HG03135 (cell line): Measurements from ENCODE around the gene LGALS9C.
A peak's percentile ranks its signal among the peaks of the same experiment; 100 is the strongest.
"Not testable (repeated sequence)": the region's sequence is repeated elsewhere in the genome, so short reads cannot be mapped to it uniquely, and the experiment has no call there.

Experiments
- ATAC-seq: cut with Tn5 transposase; IDR thresholded peaks from one replicate; pipeline ENCODE4 v1.9.1; 2021; ENCODE audit warnings: mild to moderate bottlenecking, moderate library complexity; ENCODE audit not compliant: unreplicated experiment

LGALS9C gene

DNA sequence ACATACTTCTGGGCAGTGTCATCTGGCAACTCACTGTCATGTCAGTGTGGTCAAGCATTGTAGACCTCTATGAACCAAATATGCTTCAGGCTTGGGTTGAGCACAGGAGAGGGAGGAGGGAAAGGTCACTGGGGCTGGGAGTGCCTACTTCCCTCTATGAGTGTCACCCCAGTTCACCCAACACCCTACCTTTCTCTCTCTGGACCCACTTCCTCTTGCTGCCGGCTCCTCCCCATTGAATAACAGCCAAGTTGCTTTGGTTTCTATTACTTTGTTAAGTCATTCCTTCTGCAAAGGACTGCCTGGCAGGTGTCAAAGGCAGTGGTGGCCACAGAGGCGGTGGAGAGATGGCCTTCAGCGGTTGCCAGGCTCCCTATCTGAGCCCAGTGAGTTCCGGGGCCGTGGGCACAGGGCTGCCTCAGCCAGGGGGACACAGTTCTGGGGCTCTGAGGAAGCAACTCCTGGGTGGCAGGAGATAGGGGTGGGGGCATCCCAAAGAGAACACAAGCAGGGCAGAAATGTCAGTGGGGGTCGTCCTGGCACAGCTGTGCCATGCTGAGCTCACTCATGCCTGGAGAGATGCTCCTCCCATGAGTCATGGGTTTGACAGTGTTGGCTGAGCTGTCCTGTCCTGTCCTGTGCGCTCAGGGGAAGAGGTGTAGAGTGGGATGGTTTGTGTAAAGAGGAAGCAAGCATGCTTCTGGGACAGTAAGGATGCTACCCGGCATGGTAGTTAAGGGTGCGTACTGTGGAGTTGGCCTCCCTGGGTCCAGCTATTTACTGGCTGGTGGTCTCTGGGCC, at the start of gene LGALS9C:
Gene LGALS9C, plus strand, starts transcription at position 282 of the 801 bp plus-strand sequence. Its CDS starts 66 bp downstream, at position 348.
- peak; percentile 68 for ATAC-seq

DNA sequence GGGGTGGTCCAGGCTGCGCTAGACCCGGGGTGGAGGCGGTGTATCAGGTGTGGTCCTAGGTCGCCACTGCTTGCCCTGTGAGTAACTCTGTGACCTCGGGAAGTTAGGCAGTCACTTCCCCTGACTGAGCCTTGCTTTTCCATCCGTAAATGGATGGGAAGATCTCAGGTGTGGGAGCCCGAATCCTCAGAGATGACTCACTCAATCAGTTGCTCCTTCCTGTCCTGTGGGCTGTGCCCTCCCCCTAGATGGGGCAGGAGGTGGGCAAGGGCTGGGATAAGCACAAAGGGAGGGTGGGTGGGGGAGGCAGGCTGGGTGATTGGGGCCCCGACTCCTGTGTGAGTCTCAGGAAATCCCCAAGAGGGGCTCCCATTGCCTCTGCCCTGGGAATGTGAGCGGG, 44.4 kb upstream of the LGALS9C start:
- ATAC-seq, result not testable (repeated sequence)

DNA sequence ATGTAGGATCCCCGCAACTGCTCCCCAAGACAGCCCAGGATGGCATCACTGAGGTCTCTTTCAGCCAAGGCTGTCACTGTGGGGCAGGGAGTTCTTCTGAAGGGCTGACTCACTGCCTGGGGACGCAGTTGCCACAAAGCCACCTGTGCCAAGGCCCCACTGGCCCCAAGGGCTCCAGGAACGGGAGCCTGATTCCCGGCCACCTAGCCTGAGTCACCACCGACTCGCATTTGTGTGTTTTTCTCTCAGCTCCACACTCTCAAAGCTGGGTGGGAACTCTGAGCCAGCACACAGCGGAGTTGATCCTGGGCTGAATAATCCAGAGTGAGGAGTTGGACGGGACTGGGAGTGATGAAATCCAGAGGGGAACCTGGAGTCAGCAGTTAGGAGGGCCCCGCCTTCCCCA, 37.1 kb upstream of the LGALS9C start:
- ATAC-seq, result not testable (repeated sequence)

DNA sequence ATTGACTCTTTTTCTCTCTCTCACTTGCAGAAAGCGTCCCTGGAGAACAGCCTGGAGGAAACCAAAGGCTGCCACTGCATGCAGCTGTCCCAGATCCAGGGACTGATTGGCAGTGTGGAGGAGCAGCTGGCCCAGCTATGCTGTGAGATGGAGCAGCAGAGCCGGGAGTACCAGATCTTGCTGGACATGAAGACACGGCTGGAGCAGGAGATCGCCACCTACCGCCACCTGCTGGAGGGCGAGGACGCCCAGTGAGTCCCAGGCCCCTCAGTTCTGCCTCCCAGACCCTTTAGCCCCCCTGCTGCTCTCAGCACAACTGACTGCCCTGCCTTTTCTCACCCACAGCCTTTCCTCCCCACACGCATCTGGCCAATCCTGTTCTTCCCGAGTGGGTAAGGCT, 34.5 kb upstream of the LGALS9C start:
- not testable (repeated sequence) for ATAC-seq

DNA sequence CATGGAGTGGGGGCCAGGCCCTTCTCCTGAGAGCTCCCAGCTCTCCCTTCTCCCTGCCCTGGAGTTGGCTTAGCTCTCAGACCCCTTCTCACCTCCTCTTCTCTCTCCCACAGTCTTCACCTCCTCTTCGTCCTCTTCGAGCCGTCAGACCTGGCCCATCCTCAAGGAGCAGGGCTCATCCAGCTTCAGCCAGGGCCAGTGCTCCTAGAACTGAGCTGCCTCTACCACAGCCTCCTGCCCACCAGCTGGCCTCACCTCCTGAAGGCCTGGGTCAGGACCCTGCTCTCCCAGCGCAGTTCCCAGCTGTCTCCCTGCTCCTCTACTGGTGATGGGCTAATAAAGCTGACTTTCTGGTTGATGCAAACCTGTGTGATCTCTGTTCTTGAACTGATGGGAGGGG, 34.1 kb upstream of the LGALS9C start:
- ATAC-seq, result not testable (repeated sequence)

DNA sequence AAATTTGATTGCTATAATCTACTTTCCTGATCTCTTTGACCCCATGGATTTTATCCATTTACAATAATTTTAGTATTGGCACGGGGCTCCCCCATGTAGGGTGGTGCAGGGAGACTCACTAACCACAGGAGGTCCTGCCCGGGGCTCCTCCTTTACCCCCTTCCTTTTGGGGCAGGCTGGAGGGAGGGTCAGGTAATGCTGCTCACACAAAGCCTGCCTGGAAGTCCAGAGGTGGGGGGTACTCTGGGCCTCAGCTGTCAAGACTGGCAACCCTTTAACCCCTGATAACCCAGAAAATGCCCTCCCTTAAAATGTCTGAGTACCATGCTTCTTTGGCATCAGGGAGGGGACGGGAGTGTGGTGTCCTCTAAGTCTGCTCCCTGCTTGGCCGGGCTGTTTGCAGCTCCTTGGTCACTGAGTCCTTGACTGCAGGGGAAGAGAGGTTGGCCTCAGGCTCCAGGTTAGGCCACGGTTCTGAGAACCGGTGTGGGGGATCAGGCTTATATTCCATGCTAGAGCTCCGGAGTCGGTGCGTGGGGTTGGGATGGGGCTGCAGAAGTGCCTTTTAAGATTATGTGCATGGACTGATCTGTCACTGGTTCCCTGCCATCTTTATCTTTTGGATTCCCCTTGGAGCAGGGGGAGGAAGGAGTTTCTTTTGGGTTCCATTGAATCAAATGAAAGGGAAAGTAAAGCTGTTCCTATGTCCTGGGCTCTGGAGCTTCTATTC, 28.9 kb upstream of the LGALS9C start:
- ATAC-seq, result not testable (repeated sequence)

DNA sequence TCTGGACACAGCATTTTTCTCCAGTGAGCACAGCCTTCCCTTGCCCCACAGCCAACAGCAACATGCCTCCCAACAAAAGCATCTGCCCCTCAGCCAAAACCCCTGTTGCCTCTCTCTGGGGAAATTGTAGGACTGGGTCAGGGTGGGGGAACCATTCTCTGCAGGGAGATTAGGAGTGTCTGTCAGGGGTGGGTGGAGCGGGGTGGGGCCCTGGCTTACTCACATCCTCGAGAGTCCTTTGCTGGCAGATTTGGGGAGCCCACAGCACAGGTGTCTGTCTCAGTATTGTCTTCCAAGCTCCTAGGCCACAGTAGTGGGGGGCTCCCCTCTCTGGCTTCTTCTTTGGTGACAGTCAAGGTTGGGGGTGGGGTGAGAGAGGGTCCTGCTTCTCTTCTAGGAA, 28.3 kb upstream of the LGALS9C start:
- not testable (repeated sequence) for ATAC-seq

DNA sequence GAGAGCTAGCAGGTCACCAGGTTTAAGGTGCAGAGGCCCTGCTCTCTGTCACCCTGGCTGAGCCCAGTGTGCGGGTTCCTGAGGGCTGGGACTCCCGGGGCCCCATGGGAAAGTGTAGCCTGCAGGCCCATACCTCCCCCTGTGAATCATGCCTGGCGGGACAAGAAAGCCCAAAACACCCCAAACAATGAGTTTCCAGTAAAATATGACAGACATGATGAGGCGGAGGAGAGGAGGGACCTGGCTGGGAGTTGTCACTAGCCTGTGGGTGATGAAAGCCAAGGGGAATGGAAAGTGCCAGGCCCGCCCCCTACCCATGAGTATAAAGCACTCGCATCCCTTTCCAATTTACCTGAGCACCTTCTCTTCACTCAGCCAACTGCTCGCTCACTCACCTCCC, 26.8 kb upstream of the LGALS9C start:
- ATAC-seq, result not testable (repeated sequence)

DNA sequence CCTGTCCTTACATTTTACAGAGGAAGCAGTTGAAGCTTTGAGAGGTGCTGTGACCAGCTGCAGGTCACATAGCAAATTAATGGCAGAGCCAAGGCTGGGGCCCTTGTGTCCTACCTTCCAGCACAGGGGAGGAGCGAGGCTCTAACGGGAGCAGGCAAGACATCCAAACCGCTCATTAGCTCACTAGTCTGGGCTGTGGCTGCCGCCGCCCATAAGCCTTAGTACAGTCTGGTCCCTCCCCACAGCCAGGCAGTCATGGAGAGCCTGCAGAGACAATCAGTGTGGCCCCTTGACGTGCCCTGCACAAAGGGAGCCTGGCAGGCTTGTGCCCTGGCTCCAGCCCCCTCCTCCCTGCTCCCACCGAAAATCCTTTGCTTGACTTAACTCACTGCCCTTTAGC, 25.6 kb upstream of the LGALS9C start:
- not testable (repeated sequence) for ATAC-seq

DNA sequence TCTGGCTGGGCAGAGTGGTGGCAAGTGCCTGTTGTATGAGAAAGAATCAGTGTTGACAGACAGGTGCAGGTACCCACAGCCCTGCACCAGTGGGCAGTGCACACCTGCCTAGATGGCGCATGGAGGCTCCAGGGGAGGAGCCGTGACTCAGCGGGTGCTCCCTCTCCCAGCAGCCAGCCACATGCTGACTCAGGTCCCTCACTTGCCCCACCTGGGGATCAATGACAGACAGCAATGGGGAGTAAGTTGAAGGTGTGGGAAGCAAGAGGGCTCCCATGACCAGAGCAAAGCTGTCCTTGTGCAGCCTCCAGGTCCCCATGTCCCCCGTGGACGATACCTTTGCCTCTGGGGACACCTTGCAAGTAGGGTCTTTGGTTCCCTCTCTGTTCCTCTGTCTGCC, 24.6 kb upstream of the LGALS9C start:
- ATAC-seq, result not testable (repeated sequence)

DNA sequence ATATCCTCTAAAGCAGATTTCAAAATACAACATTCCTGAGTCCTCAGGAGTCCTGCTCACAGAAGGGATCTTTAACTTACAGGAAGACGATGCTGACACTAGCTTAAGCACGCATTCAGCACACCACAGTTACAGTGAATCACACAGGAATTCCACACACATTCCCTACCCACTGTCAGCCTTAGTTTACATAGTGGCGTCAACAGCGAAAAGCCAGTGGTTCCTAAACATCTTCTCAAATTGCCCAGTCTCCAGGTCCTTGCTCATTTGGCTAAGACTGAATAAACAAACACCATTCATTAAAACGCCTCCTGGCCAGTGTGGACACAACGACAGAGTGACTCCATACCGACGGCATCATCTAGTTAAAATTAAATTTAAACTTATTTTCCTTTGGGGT, 17.6 kb upstream of the LGALS9C start:
- not testable (repeated sequence) for ATAC-seq

DNA sequence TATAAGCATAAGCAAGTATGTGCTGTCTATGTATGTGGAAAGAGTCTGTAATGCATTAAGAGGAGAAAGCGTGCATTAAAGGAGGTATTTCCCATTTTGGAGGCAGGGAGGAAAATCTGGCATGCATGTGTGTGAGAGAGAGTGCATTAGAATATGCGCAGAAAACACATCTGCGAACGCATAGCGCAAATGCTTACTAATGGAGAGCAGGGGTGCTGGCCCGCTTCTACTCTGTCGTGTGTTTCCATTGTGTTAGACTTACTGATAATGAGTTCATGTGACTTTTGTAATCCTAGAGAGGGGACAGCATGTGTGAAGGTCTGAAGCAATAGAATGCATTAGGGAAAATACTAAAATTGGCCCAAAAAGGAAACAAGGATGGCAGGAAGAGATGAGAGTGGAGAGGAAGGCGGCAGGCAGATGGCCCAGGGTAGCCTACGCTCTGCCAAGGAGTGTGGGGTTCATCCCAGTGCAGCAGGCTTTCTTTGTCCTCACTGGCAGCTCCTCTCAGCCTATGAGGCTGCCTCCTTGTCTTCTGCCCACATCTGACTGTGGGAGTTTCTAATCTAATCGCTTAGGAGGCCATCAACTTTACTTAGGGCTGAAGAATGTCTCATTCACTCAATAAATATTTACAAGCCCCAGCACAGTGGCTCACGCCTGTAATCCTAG, 12.6 kb upstream of the LGALS9C start:
- ATAC-seq, result not testable (repeated sequence)

DNA sequence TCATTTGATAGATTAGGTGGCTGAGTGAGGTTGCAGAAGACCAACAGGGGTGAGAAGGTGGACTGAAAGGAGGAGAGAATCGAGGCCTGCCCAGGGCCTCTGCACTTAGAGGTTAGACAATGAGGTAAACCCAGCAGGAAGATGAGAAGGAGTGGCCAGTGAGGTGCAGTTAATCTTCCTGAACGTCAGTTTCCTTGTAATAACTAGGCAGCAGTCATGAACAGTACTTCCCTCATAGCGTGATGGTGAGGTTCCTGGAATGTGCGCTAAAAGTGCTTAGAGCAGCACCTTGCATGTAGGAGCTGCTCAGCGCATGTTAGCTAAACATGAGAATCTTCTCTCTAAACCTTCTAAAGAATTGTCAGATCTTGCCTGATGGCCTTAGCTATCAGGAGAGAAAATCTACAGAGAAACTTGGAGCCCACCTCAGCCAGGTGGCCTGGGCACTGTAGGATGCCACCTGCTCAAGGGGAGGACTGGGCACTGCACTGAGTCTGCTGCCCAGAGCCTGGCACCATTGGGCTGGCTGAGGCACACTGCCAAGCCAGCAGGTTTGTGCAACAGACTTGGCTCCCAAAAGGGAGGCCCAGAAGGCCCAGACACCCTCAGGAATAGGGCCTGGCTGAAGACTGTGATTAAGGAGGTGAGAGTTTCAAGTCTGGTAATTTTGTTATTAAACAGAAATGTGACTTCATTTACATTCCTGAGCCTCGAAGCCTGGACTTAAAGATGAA, 10.2 kb upstream of the LGALS9C start:
- not testable (repeated sequence) for ATAC-seq

DNA sequence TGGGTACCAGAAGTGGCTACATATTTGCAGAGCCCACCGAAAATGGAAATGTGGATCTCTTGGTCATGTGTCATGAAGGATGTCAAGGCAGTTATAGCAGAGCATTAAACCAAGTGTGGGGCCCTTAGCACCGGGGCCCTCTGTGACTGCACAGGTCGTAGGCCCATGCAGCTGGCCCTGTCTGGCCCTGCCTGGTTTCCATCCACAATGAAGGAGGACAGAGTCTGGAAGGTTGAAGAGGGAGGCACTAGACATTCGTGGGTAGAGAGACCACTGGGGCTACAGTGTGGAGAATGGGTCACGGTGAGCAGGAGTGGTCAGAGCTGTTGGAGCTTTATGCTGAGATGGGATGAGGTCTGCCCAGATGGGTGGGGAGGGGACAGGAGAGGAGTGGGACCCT, 9.6 kb upstream of the LGALS9C start:
- ATAC-seq, result not testable (repeated sequence)

DNA sequence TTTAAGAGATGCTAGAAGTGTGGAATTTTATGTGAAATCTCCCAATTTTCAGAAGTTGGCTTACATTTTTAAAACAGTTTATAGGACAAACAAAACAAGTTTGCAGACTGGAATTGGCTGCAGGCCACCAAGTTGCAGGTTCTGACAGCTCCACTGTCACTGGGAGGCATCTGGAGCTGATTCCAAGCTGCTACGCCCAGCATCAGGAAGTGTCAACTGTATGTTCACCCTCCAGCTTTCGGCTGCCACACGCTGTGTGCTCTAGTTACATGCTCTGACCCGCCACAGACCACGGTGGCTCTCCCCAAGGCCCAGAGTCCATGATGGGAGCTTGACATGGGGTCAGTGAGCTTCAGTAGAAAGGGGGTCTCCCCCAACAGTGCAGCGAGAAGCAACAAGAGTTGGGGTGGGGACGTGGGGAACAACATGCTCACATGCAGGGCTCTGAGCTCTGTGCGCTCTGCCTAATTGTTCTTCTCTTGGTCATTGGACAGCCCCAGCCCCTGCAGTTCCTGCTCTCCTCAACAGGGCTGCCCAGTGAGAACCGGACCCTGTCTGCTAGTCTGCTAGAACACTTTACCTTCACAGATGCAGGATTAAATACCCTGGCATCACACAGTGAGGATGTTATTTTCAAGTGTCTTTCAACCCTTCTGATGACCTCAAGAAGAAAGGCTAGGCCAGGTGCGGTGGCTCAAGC, 8.0 kb upstream of the LGALS9C start:
- ATAC-seq, result not testable (repeated sequence)

DNA sequence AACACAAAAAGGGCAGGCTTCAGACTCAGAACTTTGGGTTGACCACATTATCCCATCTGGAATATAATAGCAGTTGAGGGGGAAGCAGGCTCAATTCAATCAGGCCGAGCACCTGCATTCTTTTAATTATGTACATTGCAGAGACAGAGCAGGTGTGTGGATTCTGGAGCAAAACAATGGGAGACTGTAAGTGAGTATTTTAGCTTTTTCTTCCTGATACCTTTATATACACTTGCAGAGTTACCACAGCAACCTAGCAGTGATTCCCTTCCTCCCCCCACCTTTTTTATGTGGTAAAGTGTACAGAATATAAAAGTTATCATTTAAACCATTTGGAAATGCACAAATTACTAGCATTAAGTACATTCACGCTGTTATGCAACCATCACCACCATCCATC, 6.8 kb upstream of the LGALS9C start:
- not testable (repeated sequence) for ATAC-seq

DNA sequence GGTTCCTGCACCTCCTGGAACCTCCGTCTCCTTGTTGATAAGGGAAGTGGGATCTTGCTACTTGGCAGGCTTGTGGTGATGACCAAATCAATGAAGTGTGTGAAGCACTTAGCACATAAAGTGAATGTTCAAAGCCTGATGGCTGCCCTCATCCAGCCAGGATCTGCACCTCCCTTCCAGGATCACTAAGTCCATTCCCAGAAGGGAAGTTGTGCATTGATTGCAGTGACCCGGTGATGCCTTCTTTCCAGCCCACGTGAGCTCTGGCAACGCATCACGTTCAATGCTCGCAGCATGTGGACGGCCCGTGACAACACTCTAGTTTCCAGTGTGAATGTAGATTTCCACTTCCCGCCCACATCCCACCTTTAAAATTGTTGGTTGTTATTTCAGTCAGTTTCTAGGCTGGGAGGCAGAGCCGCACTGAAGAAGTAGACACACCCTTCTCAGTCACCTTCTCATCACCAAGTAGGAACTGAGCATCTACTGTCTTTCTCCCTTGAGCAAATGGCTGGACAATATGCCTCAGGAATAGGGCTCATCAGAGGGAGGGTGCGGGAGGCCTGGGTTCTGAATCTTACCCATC, 6.2 kb upstream of the LGALS9C start:
- ATAC-seq, result not testable (repeated sequence)

DNA sequence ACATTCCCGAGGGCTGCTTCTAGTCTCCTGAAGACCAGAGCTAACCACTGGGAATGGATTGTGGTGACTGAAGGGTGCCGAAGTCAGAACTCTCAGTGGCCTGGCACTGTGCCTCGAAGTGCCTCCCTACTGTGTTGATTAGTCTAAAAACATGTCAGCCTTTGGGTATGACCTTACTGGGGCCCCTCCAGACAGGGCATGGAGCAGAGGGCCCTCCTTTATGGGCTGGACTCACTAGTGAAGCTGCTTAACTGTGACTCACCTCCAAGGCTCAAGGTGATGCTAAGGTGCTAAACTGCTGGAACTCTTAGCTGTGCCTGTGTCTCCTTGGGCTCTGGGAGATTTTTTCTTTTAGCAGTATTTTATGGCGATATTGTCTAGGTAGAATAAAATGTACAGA, 2.6 kb upstream of the LGALS9C start:
- not testable (repeated sequence) for ATAC-seq

DNA sequence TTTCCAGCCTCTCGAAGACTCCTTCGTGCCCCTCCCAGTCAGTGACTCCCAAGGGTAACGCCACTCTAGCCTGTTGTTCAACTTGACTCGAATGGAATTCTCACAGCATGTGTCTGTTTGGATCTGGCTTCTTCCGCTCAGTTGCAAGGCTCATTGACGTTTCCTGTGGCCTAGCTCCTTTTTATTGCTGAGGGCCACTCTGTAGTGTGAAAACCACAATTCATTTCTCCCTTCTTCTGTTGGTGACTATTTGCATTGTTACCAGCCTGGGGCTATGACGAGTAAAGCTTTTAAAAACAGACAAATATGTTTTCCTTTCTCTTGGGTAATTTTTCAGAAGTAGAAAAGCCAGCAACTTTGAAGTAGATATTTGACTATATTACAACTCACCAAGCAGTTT, 1.8 kb upstream of the LGALS9C start:
- not testable (repeated sequence) for ATAC-seq

DNA sequence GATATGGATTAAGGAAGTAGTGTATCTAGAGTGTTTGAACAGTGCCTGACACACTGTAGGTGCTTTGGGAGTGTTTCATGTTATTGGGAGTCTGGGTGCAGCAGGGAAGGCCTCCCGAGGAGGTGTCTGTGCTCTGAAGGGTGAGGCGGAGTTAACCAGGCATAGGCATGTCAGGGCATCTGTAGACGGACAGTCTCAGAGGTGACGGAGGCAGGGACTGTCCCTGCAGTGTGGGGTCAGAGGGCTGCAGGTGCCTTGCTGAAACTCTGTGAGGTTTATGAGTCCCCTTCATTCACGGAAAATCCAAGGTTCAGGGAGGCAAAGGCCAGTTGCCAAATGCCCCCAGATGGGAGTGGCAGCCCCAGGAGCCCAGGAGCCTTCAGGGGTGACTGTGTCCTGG, 778 bp downstream of the LGALS9C start:
- not testable (repeated sequence) for ATAC-seq
